OCI-LY3 (cell line): Measurements from ENCODE around the gene TCF4.
A peak's percentile ranks its signal among the peaks of the same experiment; 100 is the strongest.

Experiments used
- H2AFZ ChIP-seq: fragments of 200-600, 300-600 bp; shearing (Covaris generic); 2 replicates; pipeline ENCODE4 v1.6.0; 2014; ENCODE audit warnings: antibody characterized with exemption, low read depth, low read length
- H3K27ac ChIP-seq: fragments of 200-600, 300-600 bp; sonication (generic); 2 replicates; pipeline ENCODE4 v1.5.1; 2014; ENCODE audit warnings: mild to moderate bottlenecking, low read length, moderate library complexity, mixed read lengths
- H3K27me3 ChIP-seq: fragments of 200-600, 300-600 bp; sonication (generic); 2 replicates; pipeline ENCODE4 v1.6.1; 2014; ENCODE audit warnings: low read depth, low read length, mixed read lengths
- H3K36me3 ChIP-seq: fragments of 200-600, 300-600 bp; sonication (generic); replicated peaks from 2 replicates; pipeline ENCODE3; 2014; ENCODE audit warnings: low read depth, low read length, mixed read lengths
- H3K4me1 ChIP-seq: fragments of 300-600, 200-600 bp; sonication (generic); 2 replicates; pipeline ENCODE4 v1.6.1; 2014; ENCODE audit warnings: low read length, mixed read lengths
- H3K4me2 ChIP-seq: fragments of 200-600, 300-600 bp; sonication (generic); 2 replicates; pipeline ENCODE4 v1.6.1; 2014; ENCODE audit warnings: low read length, mixed read lengths
- H3K4me3 ChIP-seq: fragments of 300-600, 200-600 bp; sonication (generic); 2 replicates; pipeline ENCODE4 v1.5.1; 2014; ENCODE audit warnings: antibody characterized with exemption, mild to moderate bottlenecking, low read length, moderate library complexity
- H3K79me2 ChIP-seq: fragments of 300-600, 200-600 bp; shearing (Covaris generic); 2 replicates; pipeline ENCODE4 v1.6.1; 2014; ENCODE audit warnings: mild to moderate bottlenecking, low read length, mixed read lengths
- H3K9ac ChIP-seq: fragments of 300-600, 200-600 bp; shearing (Covaris generic); 2 replicates; pipeline ENCODE4 v1.6.0; 2014; ENCODE audit warnings: mild to moderate bottlenecking, low read length, moderate library complexity
- H3K9me3 ChIP-seq: fragments of 200-600, 300-600 bp; shearing (Covaris generic); 2 replicates; pipeline ENCODE4 v1.6.1; 2014; ENCODE audit warnings: low read length, mixed read lengths; ENCODE audit not compliant: insufficient read depth
- H4K20me1 ChIP-seq: fragments of 200-600, 300-600 bp; sonication (generic); 2 replicates; pipeline ENCODE4 v1.6.1; 2016; ENCODE audit warnings: low read length, mixed read lengths; ENCODE audit not compliant: insufficient read depth
- EZH2phosphoT487 ChIP-seq: fragments of 200-600 bp; shearing (Covaris generic); IDR thresholded peaks from 2 replicates; pipeline ENCODE4 v1.6.1; 2018; ENCODE audit warnings: antibody characterized with exemption, mixed run types, low read depth
- TF ChIP-seq, protein P1 (sequence below): fragments of 200-600, 300-600 bp; sonication (generic); IDR thresholded peaks from 2 replicates; pipeline ENCODE4 v1.5.1; 2014; ENCODE audit warnings: antibody characterized with exemption, low read length, low read depth

Gene TCF4

DNA sequence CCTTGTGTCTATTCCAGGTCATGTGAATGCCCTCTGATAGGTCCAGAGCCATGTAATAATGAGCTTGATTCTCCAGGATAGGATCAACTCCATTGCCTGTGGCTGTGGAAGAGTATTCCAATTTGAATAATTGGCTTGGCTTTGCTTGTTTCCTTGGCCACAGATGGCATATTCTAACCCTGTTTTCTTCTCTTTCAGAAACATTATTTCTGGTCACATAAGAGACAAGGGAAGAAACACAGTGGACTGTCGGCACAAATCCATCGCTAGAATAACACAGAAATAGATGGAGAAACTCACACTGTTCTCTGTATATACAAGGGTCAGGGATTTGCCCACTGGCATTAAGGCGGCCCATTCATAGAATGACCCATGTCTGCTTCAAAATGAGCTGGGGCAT is 350.3 kb downstream of the TCF4 start:
- H3K9ac ChIP-seq = peak overlapping the region; percentile 70
- H3K4me2 ChIP-seq = peak overlapping the region; percentile 1; the same call in 1 of the 2 replicates
- no peak overlapping the region for H2AFZ ChIP-seq
- H3K27ac ChIP-seq = peak overlapping the region; percentile 86
- no peaks in the 10 kb centered on the region for H4K20me1 ChIP-seq
- H3K27me3 ChIP-seq = no peaks in the 10 kb centered on the region
- peaks cover 93% of the 10 kb centered on the region for H3K4me1 ChIP-seq
- H3K79me2 ChIP-seq = peaks cover 95% of the 10 kb centered on the region
- no peak overlapping the region for H3K4me3 ChIP-seq
- TF ChIP-seq EZH2phosphoT487 = no peak
- TF ChIP-seq, protein P1, sequence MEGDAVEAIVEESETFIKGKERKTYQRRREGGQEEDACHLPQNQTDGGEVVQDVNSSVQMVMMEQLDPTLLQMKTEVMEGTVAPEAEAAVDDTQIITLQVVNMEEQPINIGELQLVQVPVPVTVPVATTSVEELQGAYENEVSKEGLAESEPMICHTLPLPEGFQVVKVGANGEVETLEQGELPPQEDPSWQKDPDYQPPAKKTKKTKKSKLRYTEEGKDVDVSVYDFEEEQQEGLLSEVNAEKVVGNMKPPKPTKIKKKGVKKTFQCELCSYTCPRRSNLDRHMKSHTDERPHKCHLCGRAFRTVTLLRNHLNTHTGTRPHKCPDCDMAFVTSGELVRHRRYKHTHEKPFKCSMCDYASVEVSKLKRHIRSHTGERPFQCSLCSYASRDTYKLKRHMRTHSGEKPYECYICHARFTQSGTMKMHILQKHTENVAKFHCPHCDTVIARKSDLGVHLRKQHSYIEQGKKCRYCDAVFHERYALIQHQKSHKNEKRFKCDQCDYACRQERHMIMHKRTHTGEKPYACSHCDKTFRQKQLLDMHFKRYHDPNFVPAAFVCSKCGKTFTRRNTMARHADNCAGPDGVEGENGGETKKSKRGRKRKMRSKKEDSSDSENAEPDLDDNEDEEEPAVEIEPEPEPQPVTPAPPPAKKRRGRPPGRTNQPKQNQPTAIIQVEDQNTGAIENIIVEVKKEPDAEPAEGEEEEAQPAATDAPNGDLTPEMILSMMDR = no peak
- no peaks in the 10 kb centered on the region for H3K9me3 ChIP-seq
- H3K36me3 ChIP-seq = peaks cover 80% of the 10 kb centered on the region

DNA sequence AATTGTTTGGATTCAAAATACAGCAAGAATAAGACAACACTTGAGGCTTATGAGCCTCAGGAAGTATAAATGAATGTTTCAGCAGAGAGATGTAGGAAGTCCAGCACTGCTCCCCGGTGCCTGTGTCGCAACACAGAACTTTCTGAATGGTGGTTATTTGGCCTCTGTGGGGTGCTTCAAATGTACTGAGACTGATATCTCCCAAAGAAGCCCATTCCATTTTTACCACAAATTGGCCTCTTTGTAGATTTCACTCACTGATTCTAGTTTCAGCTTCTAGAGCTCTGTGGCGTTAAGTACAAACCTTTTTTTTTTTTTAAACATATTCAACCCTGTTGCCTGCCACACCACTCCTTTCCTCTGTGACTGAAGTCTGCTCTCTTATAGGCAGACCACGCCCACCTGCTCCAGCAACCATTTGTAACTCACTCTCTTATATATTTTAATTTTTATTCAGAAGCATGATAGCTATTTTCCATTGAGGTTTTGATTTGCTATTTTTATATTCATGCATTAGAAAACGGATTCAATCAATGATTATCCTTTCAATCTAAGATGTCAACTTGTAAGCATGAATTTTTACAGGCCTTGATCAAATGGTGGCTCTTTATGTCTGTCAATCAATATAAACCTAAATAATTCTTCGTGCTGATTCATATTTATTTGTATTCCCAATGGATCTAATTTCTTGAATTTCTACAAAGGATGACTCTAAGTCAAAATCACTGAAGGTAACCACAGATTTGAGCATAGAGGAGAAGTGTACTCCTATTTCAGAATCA is 351.7 kb downstream of the TCF4 start:
- H3K4me1 ChIP-seq = peaks cover 93% of the 10 kb centered on the region
- no peak overlapping the region for H2AFZ ChIP-seq
- H3K79me2 ChIP-seq = peaks cover 94% of the 10 kb centered on the region
- H3K4me2 ChIP-seq = peak overlapping the region; percentile 37
- H3K4me3 ChIP-seq = 0 out of 2 replicates have a peak overlapping the region, but pooled peaks have one; percentile 1
- no peaks in the 10 kb centered on the region for H3K9me3 ChIP-seq
- no peak for TF ChIP-seq EZH2phosphoT487
- TF ChIP-seq, protein P1 = no peak
- peaks cover 81% of the 10 kb centered on the region for H3K36me3 ChIP-seq
- H3K27me3 ChIP-seq = no peaks in the 10 kb centered on the region
- H4K20me1 ChIP-seq = no peaks in the 10 kb centered on the region
- peak overlapping the region; percentile 70 for H3K9ac ChIP-seq
- peak overlapping the region; percentile 86 for H3K27ac ChIP-seq

DNA sequence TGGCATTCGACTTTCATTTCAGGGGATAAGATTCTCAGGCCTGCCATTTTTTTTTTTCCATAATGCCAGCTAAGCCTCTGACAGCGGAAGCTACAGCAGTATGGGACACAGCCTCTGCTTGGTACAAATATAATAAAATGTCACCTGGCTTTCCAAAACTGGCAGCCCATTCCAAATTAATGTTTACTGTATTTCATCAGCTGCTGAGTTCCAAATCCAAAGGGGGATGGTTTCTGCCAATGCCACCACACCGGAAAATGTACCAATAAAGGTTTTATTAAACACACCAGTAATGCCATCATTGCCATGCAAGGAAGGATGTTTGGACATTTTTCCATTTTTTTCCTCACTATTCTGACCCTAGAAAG is 352.9 kb downstream of the TCF4 start:
- no peak overlapping the region for H2AFZ ChIP-seq
- peak overlapping the region; percentile 86 for H3K27ac ChIP-seq
- peak overlapping the region; percentile 37 for H3K4me2 ChIP-seq

More for the DNA sequence above, 352.9 kb downstream of the TCF4 start:
- Histone ChIP-seq H3K79me2 (peaks cover 95% of the 10 kb centered on the region), H3K4me3 (0 out of 2 replicates have a peak overlapping the region, but pooled peaks have one; percentile 1), H3K9me3 (no peaks in the 10 kb centered on the region), H3K36me3 (peaks cover 86% of the 10 kb centered on the region), H3K4me1 (peaks cover 93% of the 10 kb centered on the region), H3K9ac (peak overlapping the region; percentile 70), H3K27me3 (no peaks in the 10 kb centered on the region), H4K20me1 (no peaks in the 10 kb centered on the region)
- TF ChIP-seq, protein P1 = no peak
- TF ChIP-seq EZH2phosphoT487 = no peak
